ENCODE data around the gene MRPL54.
"Not testable (repeated sequence)": the region's sequence is repeated elsewhere in the genome, so short reads cannot be mapped to it uniquely, and the experiment has no call there.

Gene MRPL54

DNA sequence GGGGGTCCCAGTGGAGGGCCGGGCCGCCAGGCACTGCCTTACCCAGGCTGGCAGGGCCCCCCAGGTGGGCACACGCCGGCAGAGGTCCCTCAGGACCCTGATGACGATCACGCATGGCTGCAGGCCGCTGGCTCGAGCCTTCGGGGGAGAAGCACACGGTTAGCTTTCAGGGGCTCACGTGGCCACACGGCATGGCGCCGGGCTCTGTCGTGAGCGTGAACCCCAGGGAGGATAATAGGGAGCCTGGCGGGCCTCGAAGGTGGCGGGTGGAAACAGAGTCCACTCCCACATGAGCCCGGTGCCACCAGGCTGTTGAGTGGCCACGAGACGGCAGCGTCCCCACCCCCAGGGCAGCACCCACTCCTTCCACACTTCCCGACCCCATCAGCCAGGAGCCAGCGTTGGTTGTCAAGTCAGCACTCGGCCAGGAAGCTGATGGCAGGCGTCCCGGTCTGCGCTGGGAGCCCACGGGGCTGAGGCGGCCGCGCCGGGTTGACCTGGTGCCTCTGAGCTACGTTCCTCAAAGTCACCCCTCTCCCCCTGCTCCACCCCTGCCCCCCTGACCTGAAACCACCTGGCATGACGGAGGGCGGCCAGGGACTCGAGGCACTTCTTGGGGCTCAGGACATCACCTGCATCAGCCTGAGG, 48.4 kb downstream of the MRPL54 start:
- DNase-seq (ENCODE audit: low read depth): no peak

DNA sequence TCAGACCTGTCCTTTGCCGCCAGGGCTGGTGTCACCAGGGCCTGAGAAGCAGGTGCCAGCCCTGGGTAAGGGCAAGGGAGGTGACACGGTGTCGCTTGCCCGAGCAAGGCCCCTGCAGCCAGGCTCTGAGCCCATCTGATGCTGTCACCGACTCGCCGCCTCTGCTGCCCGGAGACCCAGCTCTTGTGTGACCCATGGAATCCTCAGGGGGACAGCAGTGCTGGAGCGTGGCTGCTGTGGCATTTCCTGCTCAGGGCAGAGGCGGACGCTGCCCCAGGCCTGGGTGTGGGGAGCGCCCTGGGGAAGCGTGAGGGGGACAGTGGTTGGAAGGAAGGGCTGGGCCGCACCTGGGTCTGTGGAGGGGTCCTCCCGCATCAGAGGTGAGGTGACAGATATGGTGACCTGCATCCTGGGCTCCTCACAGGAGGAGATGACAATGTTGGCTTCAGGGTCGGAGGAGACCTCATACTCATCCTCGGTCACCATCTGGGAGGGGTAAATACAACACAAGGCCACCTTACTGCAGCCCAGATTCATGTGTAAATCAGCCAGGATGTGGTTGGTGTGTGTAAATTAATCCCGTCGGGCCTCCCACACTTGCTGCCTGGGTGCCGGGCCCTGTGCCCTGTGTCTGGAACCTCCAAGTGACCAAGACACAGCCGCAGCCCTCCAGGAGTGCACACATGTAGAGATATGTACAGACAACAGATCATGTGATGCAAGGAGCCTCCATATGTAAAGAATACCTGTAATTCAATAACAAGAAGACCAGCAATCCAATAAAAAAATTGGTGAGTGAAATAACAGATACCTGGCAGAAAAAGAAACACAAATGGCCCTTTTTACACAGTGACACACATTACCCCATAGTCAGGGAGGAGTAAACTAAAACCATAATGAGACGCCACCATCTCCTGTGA, 51.3 kb downstream of the MRPL54 start:
- DNase-seq (ENCODE audit: low read depth): no peak

DNA sequence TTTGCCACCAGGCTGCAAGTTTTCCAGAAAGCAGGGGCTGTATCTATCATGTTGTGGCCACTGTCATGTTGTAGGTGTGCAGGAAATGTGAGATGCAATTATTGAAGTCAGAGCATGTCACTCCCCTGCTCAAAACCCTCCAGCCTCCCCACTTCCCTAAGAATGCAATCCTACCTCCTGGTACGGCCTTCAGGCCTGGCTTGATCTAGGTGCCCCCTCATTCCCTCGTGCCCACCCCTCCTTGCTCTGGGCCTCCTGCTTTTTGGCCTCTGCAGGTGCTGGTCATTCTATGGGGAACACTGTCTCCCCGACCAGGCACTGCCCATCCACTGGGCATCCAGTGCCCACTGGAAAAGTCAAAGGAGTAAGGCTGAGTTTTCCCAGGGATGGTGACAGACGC, 52.2 kb downstream of the MRPL54 start:
- no peak for DNase-seq (ENCODE audit: low read depth)

DNA sequence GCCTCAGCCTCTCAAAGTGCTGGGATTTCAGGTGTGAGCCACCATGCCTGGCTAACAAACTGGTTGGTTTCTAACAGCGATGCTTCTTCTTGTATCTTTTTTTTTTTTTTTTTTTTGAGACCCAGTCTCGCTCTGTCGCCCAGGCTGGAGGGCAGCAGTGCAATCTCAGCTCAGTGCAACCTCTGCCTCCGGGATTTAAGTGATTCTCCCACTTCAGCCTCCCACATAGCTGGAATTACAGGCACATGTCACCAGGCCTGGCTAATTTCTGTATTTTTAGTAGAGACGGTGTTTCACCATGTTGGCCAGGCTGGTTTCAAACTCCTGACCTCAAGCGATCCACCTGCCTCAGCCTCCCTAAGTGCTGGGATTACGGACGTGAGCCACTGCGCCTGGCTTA, 53.7 kb downstream of the MRPL54 start:
- not testable (repeated sequence) for DNase-seq (ENCODE audit: low read depth)

DNA sequence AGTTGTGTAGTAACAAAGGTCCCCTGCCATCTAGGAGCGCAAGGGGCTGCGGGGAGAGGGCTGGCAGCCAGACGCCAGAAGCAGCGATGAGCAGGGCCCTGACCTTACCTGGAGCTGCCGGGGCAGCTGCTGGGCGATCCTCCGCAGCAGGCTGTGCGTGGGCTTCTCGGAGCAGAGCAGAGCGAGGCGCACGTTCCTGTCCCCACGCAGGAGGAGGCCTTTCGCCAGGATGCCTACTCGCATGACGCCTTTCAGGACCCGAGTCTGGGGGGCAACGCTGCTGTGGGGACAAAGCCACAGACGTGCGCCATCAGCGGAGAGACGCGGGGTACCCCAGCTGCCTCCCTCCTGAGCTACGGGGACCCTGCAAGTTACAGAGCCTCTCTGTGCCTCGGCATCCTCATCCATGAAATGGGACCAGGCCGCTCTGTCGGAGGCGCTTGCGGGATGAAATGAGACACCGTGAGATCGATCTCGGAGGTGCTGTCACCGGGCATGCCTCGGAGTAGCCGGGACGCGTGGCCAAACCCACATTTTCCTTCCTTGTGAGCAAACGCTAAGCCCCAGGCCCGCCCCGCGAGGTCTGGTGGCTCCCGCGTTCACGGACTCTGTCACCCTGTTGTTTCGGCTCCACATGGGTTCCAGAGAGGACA, 54.2 kb downstream of the MRPL54 start:
- DNase-seq (ENCODE audit: low read depth): no peak

Data from HS-27A (cell line).